Measurements from ENCODE around the gene AIFM2.
"Not testable (repeated sequence)": the region's sequence is repeated elsewhere in the genome, so short reads cannot be mapped to it uniquely, and the experiment has no call there.

Gene AIFM2

GRCh38 chr10:70096705-70097420 lies 35.8 kb downstream of the AIFM2 start:
- no peaks in the 10 kb centered on the region for H3K36me3 Mint-ChIP-seq
- H3K27ac Mint-ChIP-seq: no peak overlapping the region
- H3K9me3 Mint-ChIP-seq: no peaks in the 10 kb centered on the region
- no peaks in the 10 kb centered on the region for H3K4me1 Mint-ChIP-seq
- peaks cover 9% of the 10 kb centered on the region for H3K27me3 Mint-ChIP-seq
- ATAC-seq: no peak
- no peak overlapping the region for H3K4me3 Mint-ChIP-seq

DNA sequence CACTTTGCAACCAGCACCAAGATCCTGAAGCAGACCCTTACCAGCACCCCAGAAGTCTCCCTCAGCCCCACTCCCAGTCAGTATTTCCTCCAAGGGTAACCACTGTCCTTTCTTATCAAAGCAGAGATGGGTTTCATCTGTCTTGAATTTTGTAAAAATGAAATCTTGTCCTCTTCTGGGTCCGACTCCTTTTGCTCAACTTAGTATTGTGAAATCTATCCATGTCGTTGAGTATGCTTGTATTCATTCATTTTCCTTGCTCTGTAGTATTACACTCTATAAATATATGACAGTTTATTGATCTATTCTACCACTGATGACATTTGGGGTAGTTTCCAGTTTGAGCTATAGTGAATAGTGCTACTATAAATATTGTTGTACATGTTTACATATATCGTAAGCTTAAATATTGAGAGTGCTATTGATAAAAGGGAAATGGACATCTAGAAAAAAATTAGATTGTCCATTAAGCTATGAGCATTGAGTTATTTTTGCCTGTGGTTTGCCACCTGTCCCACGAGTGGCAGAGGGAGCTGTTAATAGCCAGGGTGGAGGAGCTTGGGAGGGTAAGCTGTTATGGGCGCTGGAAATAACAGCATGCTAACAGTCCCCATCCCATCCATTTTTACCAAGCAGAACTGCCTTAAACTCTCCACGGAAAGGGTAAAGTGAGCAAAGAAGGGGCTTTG lies 36.5 kb downstream of the AIFM2 start:
- Mint-ChIP-seq H3K4me3 (no peak overlapping the region), H3K4me1 (no peaks in the 10 kb centered on the region), H3K36me3 (no peaks in the 10 kb centered on the region), H3K27ac (no peak overlapping the region), H3K27me3 (peaks cover 9% of the 10 kb centered on the region), H3K9me3 (no peaks in the 10 kb centered on the region)
- no peak for ATAC-seq

- Mint-ChIP-seq H3K36me3 (no peaks in the 10 kb centered on the region), H3K4me3 (no peak overlapping the region), H3K27me3 (peaks cover 9% of the 10 kb centered on the region), H3K9me3 (no peaks in the 10 kb centered on the region), H3K4me1 (no peaks in the 10 kb centered on the region), H3K27ac (no peak overlapping the region)
- ATAC-seq: no peak
Observed at GRCh38 chr10:70094250-70094649, 38.4 kb downstream of the AIFM2 start.

DNA sequence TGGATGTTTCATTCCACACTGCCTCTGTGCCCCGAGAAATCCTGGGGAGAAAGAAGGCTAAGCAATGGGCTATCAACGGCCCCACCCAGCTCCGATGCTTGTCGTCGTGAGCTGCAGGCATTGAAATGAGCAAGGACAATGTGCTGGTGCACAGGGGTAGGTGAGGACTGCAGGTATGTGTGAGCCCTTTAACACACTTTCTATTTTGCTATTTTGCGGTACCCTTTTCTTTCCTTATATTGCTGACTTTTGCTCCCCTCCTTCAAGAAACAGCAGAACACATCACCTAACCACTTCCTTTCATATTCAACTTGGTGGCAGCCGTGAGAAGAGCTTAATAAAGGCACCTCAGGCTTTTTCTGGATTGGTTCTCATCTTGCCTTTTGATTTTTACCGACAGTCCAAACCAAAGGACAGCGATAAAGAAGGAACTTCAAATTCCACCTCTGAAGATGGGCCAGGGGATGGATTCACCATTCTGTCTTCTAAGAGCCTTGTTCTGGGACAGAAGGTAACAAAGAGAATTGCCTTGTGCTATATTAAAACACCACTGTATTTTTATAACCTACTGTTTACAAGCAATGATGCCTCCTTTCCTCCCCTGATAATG lies 39.2 kb downstream of the AIFM2 start:
- no peak overlapping the region for H3K27ac Mint-ChIP-seq
- H3K27me3 Mint-ChIP-seq: peaks cover 9% of the 10 kb centered on the region
- no peak for ATAC-seq
- H3K4me3 Mint-ChIP-seq: no peak overlapping the region
- H3K9me3 Mint-ChIP-seq: no peaks in the 10 kb centered on the region
- H3K4me1 Mint-ChIP-seq: no peaks in the 10 kb centered on the region
- no peaks in the 10 kb centered on the region for H3K36me3 Mint-ChIP-seq

DNA sequence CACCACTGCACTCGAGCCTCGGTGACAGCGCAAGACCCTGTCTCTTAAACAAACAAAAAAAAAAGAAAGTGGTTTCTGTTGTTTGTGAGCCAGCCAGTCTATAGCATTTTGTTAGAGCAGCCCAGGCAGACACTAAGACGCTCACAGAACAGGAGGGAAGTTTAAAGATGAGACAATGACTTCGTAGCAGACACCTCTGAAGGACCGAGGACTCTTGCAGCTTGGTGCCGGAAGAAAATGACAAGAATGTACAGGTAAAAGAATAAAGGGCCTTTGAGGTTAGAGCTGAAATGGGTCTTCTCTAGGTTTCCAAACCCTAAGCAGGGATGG lies 40.3 kb downstream of the AIFM2 start:
- H3K27me3 Mint-ChIP-seq: peaks cover 9% of the 10 kb centered on the region
- no peak overlapping the region for H3K27ac Mint-ChIP-seq
- H3K9me3 Mint-ChIP-seq: no peaks in the 10 kb centered on the region
- no peaks in the 10 kb centered on the region for H3K4me1 Mint-ChIP-seq
- H3K4me3 Mint-ChIP-seq: no peak overlapping the region
- no peaks in the 10 kb centered on the region for H3K36me3 Mint-ChIP-seq
- ATAC-seq: no peak

- Mint-ChIP-seq H3K27me3 (peaks cover 9% of the 10 kb centered on the region), H3K9me3 (no peaks in the 10 kb centered on the region), H3K27ac (no peak overlapping the region), H3K4me3 (no peak overlapping the region), H3K4me1 (no peaks in the 10 kb centered on the region), H3K36me3 (no peaks in the 10 kb centered on the region)
- ATAC-seq: no peak
Observed at GRCh38 chr10:70090951-70091350, 41.7 kb downstream of the AIFM2 start.

GRCh38 chr10:70090013-70090412 lies 42.6 kb downstream of the AIFM2 start:
- Mint-ChIP-seq H3K27me3 (peaks cover 6% of the 10 kb centered on the region), H3K36me3 (no peaks in the 10 kb centered on the region), H3K4me3 (no peak overlapping the region), H3K9me3 (no peaks in the 10 kb centered on the region), H3K27ac (no peak overlapping the region), H3K4me1 (no peaks in the 10 kb centered on the region)
- ATAC-seq: no peak

DNA sequence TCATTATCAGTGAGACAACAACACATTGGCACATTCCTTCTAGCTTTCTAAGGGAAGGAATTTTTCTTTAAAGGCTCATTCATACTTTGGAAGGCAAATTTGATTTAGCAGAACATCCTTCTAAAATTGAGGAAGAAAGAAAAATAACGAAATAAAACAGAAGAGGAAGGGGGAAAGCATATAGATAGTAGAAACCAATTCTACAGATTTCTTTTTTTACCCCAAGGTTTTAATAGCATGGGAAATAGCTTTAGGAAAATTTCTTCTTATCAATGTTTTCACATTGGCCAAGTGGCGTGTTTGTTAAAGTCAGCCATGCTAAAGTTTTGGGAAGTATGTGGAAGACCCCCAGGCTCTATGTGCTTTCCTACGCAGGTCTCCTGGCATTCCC lies 44.3 kb downstream of the AIFM2 start:
- Mint-ChIP-seq H3K36me3 (no peaks in the 10 kb centered on the region), H3K27ac (no peak overlapping the region), H3K9me3 (no peaks in the 10 kb centered on the region), H3K4me1 (no peaks in the 10 kb centered on the region), H3K27me3 (no peaks in the 10 kb centered on the region), H3K4me3 (no peak overlapping the region)
- no peak for ATAC-seq

DNA sequence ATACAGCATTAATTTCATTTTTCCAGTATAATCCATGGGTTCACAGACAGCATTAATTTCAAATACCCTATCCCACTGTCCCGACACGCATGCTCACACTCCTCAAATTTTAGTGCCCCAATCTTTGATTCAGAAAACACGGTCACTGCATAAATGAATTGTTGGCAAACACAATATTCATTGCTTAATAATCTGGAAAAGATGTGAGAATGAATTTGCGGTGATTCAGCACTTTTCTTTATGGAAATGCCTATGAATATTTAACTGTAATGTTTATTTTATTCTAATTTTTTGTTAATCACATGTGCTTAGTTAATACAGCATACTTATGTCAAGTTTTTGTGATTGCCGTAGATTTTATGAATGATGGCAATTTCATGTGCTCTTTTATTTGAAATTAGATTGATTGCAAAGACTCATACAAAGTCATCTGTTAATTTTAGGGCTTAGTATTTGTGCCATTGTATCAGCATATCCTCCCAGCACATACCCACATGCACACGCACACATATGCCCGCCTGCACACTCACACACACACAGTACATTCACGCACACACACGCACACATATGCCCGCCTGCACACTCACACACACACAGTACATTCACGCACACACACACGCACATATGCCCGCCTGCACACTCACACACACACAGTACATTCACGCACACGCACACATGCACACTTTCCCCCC lies 44.9 kb downstream of the AIFM2 start:
- Mint-ChIP-seq H3K4me3 (no peak overlapping the region), H3K4me1 (no peaks in the 10 kb centered on the region), H3K27ac (no peak overlapping the region), H3K9me3 (no peaks in the 10 kb centered on the region), H3K36me3 (no peaks in the 10 kb centered on the region), H3K27me3 (no peaks in the 10 kb centered on the region)
- ATAC-seq: no peak

DNA sequence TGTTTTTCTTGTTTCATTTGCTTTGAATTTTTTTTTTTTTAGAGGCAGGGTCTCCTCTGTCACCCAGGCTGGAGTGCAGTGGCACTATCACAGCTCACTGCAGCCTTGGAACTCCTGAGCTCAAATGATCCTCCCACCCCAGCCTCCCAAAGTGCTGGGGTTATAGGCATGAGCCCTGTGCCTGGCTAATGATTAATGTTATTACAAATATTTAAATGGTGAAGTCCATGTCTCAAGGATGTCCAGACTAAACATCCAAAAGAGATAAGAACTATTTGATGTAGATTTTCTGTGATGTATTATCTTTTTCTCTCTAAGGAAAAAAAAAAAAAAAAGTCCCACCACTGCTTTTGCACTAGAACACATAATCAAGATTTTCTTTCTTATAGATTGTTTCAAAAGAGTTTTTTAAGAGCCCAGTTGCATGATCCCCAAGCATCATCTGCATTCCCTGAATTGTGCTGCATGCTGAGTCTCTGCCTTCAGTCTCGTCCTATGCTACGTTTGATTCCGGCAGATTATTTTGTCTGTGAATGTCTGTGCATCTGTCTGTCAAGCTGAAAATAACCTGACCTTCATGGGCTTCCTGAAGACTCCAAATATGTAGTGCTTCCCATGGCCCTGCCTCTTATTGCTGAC lies 46.5 kb downstream of the AIFM2 start:
- Mint-ChIP-seq H3K9me3 (no peaks in the 10 kb centered on the region), H3K27ac (no peak overlapping the region), H3K4me3 (no peak overlapping the region), H3K36me3 (no peaks in the 10 kb centered on the region), H3K27me3 (peaks cover 6% of the 10 kb centered on the region), H3K4me1 (no peaks in the 10 kb centered on the region)
- ATAC-seq: no peak

DNA sequence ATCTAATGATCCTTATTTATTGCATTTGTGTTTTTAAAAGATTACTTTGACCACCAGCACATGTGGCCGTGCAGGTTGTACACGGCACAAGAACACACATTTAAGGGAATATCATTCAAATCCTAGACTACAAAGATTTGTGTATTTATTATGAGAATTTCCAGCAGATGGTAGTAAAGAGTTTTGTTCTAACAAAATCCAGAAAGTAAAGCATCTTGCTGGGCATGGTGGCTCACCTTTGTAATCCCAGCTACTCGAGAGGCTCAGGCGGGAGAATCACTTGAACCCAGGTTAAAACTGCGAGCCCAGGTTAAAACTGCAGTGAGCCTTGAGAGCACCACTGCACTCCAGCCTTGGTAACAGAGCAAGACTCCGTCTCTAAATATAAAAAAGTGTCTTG lies 48.4 kb downstream of the AIFM2 start:
- no peaks in the 10 kb centered on the region for H3K9me3 Mint-ChIP-seq
- no peaks in the 10 kb centered on the region for H3K36me3 Mint-ChIP-seq
- H3K27ac Mint-ChIP-seq: no peak overlapping the region
- peaks cover 19% of the 10 kb centered on the region for H3K27me3 Mint-ChIP-seq
- H3K4me3 Mint-ChIP-seq: no peak overlapping the region
- no peak for ATAC-seq
- no peaks in the 10 kb centered on the region for H3K4me1 Mint-ChIP-seq

DNA sequence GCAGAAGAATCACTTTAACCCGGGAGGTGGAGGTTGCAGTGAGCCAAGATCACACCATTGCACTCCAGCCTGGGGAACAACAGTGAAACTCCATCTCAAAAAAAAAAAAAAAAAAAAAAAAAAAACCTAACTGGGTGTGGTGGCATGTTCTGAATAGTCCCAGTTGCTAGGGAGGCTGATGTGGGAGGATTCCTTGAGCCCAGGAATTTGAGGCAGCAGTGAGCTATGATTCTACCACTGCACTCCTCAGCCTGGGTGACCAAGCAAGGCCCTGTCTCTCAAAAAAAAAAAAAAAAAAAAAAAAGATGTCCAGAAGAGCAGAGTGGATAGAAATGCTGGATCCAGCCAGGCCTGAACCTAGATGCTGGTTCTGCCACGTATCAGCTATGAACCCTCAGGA lies 51.8 kb downstream of the AIFM2 start:
- not testable (repeated sequence) for H3K36me3 Mint-ChIP-seq, ATAC-seq, H3K9me3 Mint-ChIP-seq, H3K27ac Mint-ChIP-seq, H3K4me1 Mint-ChIP-seq, H3K4me3 Mint-ChIP-seq
- H3K27me3 Mint-ChIP-seq: peaks cover 47% of the 10 kb centered on the region

DNA sequence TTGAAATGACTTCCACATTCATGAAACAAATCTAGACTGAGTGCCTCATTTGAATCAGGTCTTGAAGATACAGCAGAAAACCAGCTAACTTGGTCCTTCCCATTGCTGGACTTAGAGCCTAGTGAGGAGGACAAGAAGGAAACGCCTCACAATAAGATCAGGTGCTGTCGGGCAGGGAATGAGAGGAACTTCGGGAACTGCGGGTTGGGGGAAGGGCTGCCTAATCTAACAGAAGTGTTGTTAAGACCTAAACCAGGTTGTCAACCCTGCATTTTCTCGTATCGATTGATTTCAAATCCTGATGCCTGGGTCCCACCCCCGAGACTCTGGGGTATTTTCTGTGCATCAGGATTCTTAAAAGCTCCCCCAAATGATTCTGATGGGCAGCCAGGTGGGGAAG lies 53.7 kb downstream of the AIFM2 start:
- Mint-ChIP-seq H3K4me1 (no peaks in the 10 kb centered on the region), H3K27ac (no peak overlapping the region), H3K9me3 (no peaks in the 10 kb centered on the region), H3K4me3 (no peak overlapping the region), H3K27me3 (peaks cover 60% of the 10 kb centered on the region), H3K36me3 (no peaks in the 10 kb centered on the region)
- no peak for ATAC-seq

GRCh38 chr10:70078329-70078728 lies 54.3 kb downstream of the AIFM2 start:
- no peaks in the 10 kb centered on the region for H3K36me3 Mint-ChIP-seq
- H3K27ac Mint-ChIP-seq: no peak overlapping the region
- no peaks in the 10 kb centered on the region for H3K9me3 Mint-ChIP-seq
- no peaks in the 10 kb centered on the region for H3K4me1 Mint-ChIP-seq
- no peak overlapping the region for H3K4me3 Mint-ChIP-seq
- no peak for ATAC-seq
- H3K27me3 Mint-ChIP-seq: peaks cover 60% of the 10 kb centered on the region

GRCh38 chr10:70074971-70075370 lies 57.7 kb downstream of the AIFM2 start:
- no peaks in the 10 kb centered on the region for H3K4me1 Mint-ChIP-seq
- H3K36me3 Mint-ChIP-seq: no peaks in the 10 kb centered on the region
- no peak overlapping the region for H3K4me3 Mint-ChIP-seq
- no peak for ATAC-seq
- no peaks in the 10 kb centered on the region for H3K9me3 Mint-ChIP-seq
- peaks cover 49% of the 10 kb centered on the region for H3K27me3 Mint-ChIP-seq
- no peak overlapping the region for H3K27ac Mint-ChIP-seq
